Raji (cell line): Measurements from ENCODE around the gene ASXL3.

ENCODE experiments used
- POLR2A ChIP-seq: IDR thresholded peaks from 2 replicates; pipeline ENCODE4 v1.6.1; 2011; ENCODE audit warnings: low read depth, low read length, control low read depth; ENCODE audit not compliant: insufficient read depth

Gene ASXL3

GRCh38 chr18:33716061-33716683, 138.2 kb downstream of the ASXL3 start:
- no peak for TF ChIP-seq POLR2A

DNA sequence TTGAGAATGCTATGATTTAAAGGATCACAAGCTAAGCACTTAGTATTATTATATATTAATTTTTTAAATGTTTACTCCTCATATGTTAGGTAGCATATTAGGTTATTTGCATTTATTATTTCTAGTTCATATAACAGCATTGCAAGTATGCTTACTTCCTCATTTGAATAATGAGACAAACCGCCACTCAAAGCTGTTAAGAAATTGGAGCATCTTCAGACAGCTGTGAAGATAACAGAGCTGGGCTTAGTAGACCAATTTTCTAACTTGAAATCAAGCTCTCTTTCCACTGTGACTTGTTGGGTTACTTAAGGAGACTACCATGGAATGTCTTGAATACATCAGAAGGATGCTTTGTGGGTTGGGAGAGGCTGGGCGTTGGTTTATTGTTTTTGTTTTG, 139.3 kb downstream of the ASXL3 start:
- TF ChIP-seq POLR2A = no peak

DNA sequence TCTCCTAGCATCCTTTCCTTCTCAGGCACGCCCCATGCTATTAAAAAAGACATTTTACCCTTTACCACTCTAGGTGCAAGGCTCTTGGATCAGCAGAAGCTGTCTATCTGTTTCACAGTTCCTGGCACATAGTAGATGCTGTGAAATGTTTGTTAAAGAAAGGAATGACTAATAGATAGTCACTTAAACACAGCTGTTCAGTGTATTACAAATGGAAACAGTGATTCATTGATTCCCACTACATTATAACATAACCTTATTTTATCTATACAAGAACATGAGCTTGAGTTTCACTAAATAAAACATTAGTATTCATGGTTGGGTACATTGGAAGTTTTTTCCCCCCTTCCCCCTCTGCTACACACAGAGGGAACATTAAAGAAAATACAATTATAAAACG, 142.1 kb downstream of the ASXL3 start:
- no peak for TF ChIP-seq POLR2A

- no peak for TF ChIP-seq POLR2A
Measured at GRCh38 chr18:33729556-33729955, 151.5 kb downstream of the ASXL3 start.

GRCh38 chr18:33733376-33733775, 155.4 kb downstream of the ASXL3 start:
- no peak for TF ChIP-seq POLR2A

DNA sequence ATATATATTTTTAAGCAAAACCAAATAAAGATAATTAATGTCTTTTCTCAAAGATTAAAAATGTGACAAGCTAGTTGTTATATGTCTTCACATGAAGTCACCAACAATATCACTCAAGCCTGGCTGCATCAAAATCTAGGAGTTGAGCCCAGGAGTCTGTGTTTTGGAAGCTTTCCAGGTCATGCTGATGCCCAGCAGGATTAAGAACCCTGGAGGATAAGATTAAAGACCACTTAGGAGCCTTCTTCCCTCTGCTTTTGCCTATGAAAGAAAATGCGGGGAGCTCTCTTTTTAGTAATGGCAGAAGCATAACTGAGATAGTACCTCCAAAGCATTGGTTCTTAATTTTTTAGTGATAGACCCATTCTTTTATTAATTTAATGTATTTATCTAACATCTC, 157.4 kb downstream of the ASXL3 start:
- no peak for TF ChIP-seq POLR2A

GRCh38 chr18:33741760-33742159, 163.7 kb downstream of the ASXL3 start:
- TF ChIP-seq POLR2A = no peak

DNA sequence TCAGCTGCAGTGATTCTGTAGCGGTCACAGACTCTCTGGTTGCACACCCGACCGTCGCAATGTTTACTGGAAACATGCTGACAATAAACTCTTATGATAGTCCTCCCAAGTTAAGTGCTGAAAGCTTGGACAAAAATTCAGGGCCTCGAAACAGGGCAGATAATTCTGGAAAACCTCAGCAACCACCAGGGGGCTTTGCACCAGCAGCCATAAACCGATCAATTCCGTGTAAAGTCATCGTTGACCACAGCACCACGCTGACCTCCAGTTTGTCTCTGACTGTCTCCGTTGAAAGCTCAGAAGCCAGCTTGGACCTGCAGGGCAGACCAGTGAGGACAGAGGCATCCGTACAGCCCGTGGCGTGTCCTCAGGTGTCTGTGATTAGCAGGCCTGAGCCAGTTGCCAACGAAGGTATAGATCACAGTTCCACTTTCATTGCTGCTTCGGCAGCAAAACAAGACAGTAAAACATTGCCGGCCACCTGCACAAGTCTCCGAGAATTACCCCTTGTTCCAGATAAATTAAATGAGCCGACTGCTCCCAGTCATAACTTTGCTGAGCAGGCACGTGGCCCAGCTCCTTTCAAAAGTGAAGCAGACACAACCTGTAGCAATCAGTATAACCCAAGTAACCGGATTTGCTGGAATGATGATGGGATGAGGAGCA, 166.1 kb downstream of the ASXL3 start:
- no peak for TF ChIP-seq POLR2A

DNA sequence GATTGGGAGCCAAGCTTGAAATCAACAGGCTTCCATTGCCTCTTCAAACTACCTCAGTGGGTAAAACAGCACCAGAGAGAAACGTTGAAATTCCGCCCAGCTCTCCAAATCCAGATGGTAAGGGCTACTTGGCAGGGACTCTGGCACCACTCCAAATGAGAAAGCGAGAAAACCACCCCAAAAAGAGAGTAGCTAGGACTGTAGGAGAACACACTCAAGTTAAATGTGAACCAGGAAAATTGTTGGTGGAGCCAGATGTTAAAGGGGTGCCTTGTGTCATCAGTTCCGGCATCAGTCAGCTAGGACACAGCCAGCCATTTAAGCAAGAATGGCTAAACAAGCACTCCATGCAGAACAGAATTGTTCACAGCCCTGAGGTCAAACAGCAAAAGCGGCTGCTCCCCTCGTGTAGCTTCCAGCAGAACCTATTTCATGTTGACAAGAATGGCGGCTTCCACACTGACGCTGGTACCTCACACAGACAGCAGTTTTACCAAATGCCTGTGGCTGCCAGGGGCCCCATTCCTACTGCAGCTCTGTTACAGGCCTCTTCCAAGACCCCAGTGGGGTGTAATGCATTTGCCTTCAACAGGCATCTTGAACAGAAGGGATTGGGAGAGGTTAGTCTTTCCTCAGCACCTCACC, 167.3 kb downstream of the ASXL3 start:
- no peak for TF ChIP-seq POLR2A

GRCh38 chr18:33745871-33746545, 168.0 kb downstream of the ASXL3 start:
- TF ChIP-seq POLR2A = no peak

- TF ChIP-seq POLR2A = no peak
Measured at GRCh38 chr18:33749834-33750233, 171.8 kb downstream of the ASXL3 start.

DNA sequence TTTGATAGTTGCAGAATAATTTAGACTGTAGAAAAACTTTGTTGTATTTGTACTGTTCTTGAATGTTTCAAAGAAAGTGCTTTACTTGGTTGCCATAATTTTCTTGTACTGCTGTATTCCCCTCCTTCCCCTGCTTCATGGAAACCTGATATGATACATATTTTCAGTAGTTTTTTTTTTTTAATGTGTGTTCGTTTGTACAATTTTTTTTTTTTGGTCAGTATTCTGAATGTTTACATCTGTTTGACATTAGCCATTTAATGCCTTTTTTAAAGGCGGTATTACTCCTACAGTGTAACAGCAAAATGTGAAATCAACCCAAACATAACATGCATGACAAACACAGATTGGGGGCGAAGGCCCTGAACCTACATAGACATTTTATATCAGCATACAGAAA, 172.3 kb downstream of the ASXL3 start:
- no peak for TF ChIP-seq POLR2A

- no peak for TF ChIP-seq POLR2A
Measured at GRCh38 chr18:33751613-33752221, 173.7 kb downstream of the ASXL3 start.

DNA sequence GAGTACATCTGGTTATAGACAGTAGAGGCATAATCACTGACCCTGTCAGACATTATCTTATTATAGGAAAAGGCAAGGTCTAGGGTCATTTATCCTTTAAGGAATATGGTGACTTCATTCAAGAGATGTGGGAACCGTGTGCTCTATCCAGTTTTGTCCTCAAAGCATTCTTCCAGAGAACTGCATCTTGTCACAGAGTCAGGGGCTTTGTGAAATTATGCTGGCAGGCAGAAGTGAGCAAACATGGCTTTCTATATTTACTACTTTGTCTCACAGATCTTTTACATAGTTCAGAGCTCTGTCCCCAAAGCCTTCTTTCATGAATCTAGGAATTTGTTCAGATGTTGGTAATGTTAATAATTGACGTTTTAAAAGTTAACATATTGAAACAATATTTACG, 177.4 kb downstream of the ASXL3 start:
- TF ChIP-seq POLR2A = no peak

- no peak for TF ChIP-seq POLR2A
Measured at GRCh38 chr18:33755931-33756560, 178.0 kb downstream of the ASXL3 start.

DNA sequence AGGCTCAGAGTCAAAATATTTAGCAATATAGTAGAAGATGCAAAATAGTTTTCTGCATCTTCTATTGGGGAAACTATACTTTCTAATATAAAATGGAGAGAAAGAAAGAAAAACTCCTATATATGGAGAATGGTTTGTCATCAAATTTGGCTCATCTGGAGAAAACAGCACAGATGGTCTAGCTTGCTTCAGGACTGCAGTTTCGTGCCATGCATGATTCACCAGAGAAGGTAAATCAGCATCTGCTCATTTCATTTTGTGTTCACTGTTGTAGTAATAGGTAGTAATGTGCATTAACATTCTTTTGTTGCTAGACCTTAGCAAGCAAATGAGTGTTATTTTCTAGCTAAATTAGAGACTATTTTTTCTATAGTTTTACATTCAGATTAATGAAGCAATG, 179.0 kb downstream of the ASXL3 start:
- TF ChIP-seq POLR2A = no peak

- TF ChIP-seq POLR2A = no peak
Measured at GRCh38 chr18:33761363-33761762, 183.3 kb downstream of the ASXL3 start.
